ENCODE data around the gene ATP6V0D1. TPM values are rescaled to one million over a fixed set of nuclear protein-coding genes. Genes with fewer than 3 reads are reported as not detected.

The ATP6V0D1 gene
- total and polyA plus RNA-seq, 10 donors = 37.3 to 133 (median 105) TPM

- Histone ChIP-seq H3K27ac (peak overlapping the region in 3 of 8 donors; percentile 6 to 56 (median 40)), H3K27me3 (replicated peaks in 1 of 7) (peaks cover 0 to 58% (median 19%) of the 10 kb centered on the region in 7 donors), H3K9me3 (no peaks in the 10 kb centered on the region), H3K36me3 (no peaks in the 10 kb centered on the region), H3K4me3 (no peak overlapping the region), H3K4me1 (peaks cover 31 to 73% (median 54%) of the 10 kb centered on the region in 6 donors)
- DNase-seq = peak; percentile 47
- intact Hi-C loops (cut with DNase I; ENCODE audit: low total_unique reads) = no loop called here
- no peak for TF ChIP-seq POLR2A (IDR thresholded peaks at IDR 0.05)
- no peak for TF ChIP-seq CTCF (IDR thresholded peaks at IDR 0.05 in 8 of 11, conservative IDR thresholded peaks at IDR 0.05 in 3 of 11)
- no peak for TF ChIP-seq POLR2AphosphoS5 (IDR thresholded peaks at IDR 0.05)
- WGBS, 5 donors = 76 to 82% (median 79%) methylated on average over 10 to 15 of the region's 15 CpGs
Observed at GRCh38 chr16:67397036-67397801, 83.7 kb downstream of the ATP6V0D1 start.

GRCh38 chr16:67396159-67397035 is 84.6 kb downstream of the ATP6V0D1 start:
- peaks cover 0 to 60% (median 19%) of the 10 kb centered on the region in 7 donors for H3K27me3 ChIP-seq (replicated peaks in 1 of 7)
- TF ChIP-seq POLR2AphosphoS5 (IDR thresholded peaks at IDR 0.05) (peak in 2 of 3 donors; percentile 33 to 48), POLR2A (IDR thresholded peaks at IDR 0.05) (no peak)
- WGBS, 5 donors = 55 to 81% (median 62%) methylated on average over 23 to 31 of the region's 31 CpGs
- H3K9me3 ChIP-seq = no peaks in the 10 kb centered on the region
- peaks cover 31 to 81% (median 56%) of the 10 kb centered on the region in 6 donors for H3K4me1 ChIP-seq
- peak; percentile 74 for DNase-seq
- H3K4me3 ChIP-seq = no peak overlapping the region
- no peaks in the 10 kb centered on the region for H3K36me3 ChIP-seq
- H3K27ac ChIP-seq = peak overlapping the region in 4 of 8 donors; percentile 6 to 69 (median 34)
- intact Hi-C loops (cut with DNase I; ENCODE audit: low total_unique reads) = no loop called here

DNA sequence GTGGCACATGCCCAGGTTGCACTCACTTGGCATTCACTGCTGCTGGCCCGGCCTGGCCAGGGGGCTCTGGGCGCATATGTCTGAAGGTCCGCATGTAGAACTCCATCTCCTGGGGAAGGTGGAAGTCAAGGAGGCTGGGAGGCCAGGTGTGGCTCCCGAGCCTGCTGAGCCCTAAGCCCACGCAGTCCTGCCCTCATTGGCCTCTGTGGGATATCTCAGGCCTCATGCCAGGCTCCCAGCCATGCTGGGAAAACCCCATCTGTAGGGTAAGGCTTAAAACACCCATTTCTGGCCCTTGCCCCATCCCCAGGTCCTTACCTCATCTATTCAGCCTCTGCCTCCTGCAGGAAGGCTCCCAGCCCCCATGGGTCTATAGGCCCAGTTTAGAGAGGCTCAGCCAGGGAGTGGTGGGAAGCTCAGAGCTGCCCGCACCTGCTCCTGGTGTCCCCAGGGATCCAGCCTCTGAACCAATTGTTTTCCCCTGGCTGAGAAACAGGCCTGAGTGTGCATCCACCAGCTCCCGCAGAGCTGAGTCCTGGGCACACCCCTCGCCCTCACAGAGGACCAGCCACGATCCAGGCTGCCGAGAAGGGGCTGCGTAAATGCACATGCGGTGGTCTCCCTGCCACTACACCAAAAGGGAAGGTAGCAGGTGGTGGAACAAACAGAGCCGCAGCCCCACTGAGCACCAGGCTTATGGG is 85.3 kb downstream of the ATP6V0D1 start:
- TF ChIP-seq POLR2A (IDR thresholded peaks at IDR 0.05) (no peak), CTCF (IDR thresholded peaks at IDR 0.05 in 8 of 11, conservative IDR thresholded peaks at IDR 0.05 in 3 of 11) (no peak), POLR2AphosphoS5 (IDR thresholded peaks at IDR 0.05) (no peak)
- Histone ChIP-seq H3K27me3 (replicated peaks in 1 of 7) (peaks cover 0 to 60% (median 19%) of the 10 kb centered on the region in 7 donors), H3K4me3 (no peak overlapping the region), H3K27ac (peak overlapping the region in 3 of 8 donors; percentile 14 to 69 (median 61)), H3K36me3 (no peaks in the 10 kb centered on the region), H3K9me3 (no peaks in the 10 kb centered on the region), H3K4me1 (peaks cover 31 to 89% (median 62%) of the 10 kb centered on the region in 6 donors)
- DNase-seq = peak; percentile 70
- intact Hi-C loops (cut with DNase I; ENCODE audit: low total_unique reads) = no loop called here
- WGBS, 5 donors = 82 to 89% (median 85%) methylated on average over 5 to 13 of the region's 13 CpGs

- DNase-seq = no peak
- no peaks in the 10 kb centered on the region for H3K9me3 ChIP-seq
- H3K4me3 ChIP-seq = peak overlapping the region in 5 of 8 donors; percentile 25 to 62 (median 37)
- no peaks in the 10 kb centered on the region for H3K36me3 ChIP-seq
- TF ChIP-seq CTCF (IDR thresholded peaks at IDR 0.05 in 8 of 11, conservative IDR thresholded peaks at IDR 0.05 in 3 of 11) (no peak), POLR2AphosphoS5 (IDR thresholded peaks at IDR 0.05) (peak in 1 of 3 donors; percentile 39), POLR2A (IDR thresholded peaks at IDR 0.05) (no peak)
- peak overlapping the region in 3 of 8 donors; percentile 14 to 69 (median 61) for H3K27ac ChIP-seq
- intact Hi-C loops (cut with DNase I; ENCODE audit: low total_unique reads) = no loop called here
- H3K4me1 ChIP-seq = peaks cover 31 to 94% (median 65%) of the 10 kb centered on the region in 6 donors
- 28 to 63% (median 47%) methylated on average over 2 to 10 of the region's 10 CpGs for WGBS, 5 donors
- peaks cover 0 to 57% (median 19%) of the 10 kb centered on the region in 7 donors for H3K27me3 ChIP-seq (replicated peaks in 1 of 7)
Observed at GRCh38 chr16:67395105-67395457, 85.9 kb downstream of the ATP6V0D1 start.
